Measurements from ENCODE around the gene ADSS1.

DNA sequence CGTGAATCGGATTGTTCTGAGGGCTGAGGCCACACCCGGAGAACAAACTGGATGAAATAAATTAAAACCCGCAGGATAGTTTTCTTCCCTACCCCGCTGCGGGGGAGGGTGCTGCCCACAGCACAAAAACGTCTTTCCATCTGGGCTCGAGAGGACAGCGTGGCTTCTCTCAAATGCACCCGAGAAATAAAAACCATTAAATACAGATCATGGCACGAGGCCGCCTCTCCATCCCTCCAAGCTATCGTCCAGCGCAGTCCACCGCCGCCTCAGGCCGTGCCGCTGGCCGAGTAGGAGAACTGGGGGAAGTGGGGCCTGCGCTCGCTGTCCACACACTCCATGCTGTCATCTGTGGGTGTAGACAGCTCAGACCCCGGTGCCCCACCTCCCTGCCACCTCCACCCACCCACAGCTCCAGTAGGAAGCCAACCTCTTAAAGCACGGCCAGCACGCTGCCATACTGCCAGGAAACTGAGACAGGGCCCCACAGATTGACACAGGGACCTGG is 46.1 kb downstream of the ADSS1 start:
- no peak for TF ChIP-seq CTCF (conservative IDR thresholded peaks at IDR 0.05; ENCODE audit: low read length)
- TF ChIP-seq EZH2phosphoT487 (IDR thresholded peaks at IDR 0.05; ENCODE audit: borderline replicate concordance): no peak

Data from Loucy (cell line).